NOMO-1 treated with dmso at 0.1 percent for 144 hours (cell line): ENCODE results near the gene SPATA31E1.
"Not testable (repeated sequence)": the region's sequence is repeated elsewhere in the genome, so short reads cannot be mapped to it uniquely, and the experiment has no call there.

ENCODE experiments used
- DNase-seq: peaks from one replicate; lab custom pipeline; 2025; ENCODE audit not compliant: unreplicated experiment; lab: John Stamatoyannopoulos, UW

Gene SPATA31E1

GRCh38 chr9:87884578-87885459 lies 2.1 kb downstream of the SPATA31E1 start:
- no peak for DNase-seq

GRCh38 chr9:87885484-87886189 lies 3.0 kb downstream of the SPATA31E1 start:
- no peak for DNase-seq

- no peak for DNase-seq
Measured at GRCh38 chr9:87886210-87886932, 3.7 kb downstream of the SPATA31E1 start.

GRCh38 chr9:87886933-87887505 lies 4.3 kb downstream of the SPATA31E1 start:
- no peak for DNase-seq

- DNase-seq = no peak
Measured at GRCh38 chr9:87887661-87888480, 5.2 kb downstream of the SPATA31E1 start.

GRCh38 chr9:87888501-87888900 lies 5.8 kb downstream of the SPATA31E1 start:
- no peak for DNase-seq

GRCh38 chr9:87889065-87889881 lies 6.6 kb downstream of the SPATA31E1 start:
- no peak for DNase-seq

- no peak for DNase-seq
Measured at GRCh38 chr9:87889882-87890252, 7.2 kb downstream of the SPATA31E1 start.

GRCh38 chr9:87890837-87891236 lies 8.2 kb downstream of the SPATA31E1 start:
- DNase-seq = no peak

- no peak for DNase-seq
Measured at GRCh38 chr9:87891754-87892153, 9.1 kb downstream of the SPATA31E1 start.

- DNase-seq = no peak
Measured at GRCh38 chr9:87892956-87893355, 10.3 kb downstream of the SPATA31E1 start.

- no peak for DNase-seq
Measured at GRCh38 chr9:87894998-87895625, 12.4 kb downstream of the SPATA31E1 start.

- DNase-seq = no peak
Measured at GRCh38 chr9:87896891-87897290, 14.2 kb downstream of the SPATA31E1 start.

GRCh38 chr9:87898151-87898550 lies 15.5 kb downstream of the SPATA31E1 start:
- DNase-seq = no peak

GRCh38 chr9:87902371-87902770 lies 19.7 kb downstream of the SPATA31E1 start:
- DNase-seq = not testable (repeated sequence)

- DNase-seq = no peak
Measured at GRCh38 chr9:87909310-87910041, 26.8 kb downstream of the SPATA31E1 start.

- DNase-seq = no peak
Measured at GRCh38 chr9:87910821-87911220, 28.1 kb downstream of the SPATA31E1 start.

GRCh38 chr9:87917662-87918061 lies 35.0 kb downstream of the SPATA31E1 start, which contains the start of gene SPATA31C1:
Gene SPATA31C1 (plus strand): TSS chr9:87917962.
- DNase-seq = not testable (repeated sequence)
